Caco-2 (cell line): ENCODE results near the gene MORN5. TPM values are rescaled to one million over a fixed set of nuclear protein-coding genes. Genes with fewer than 3 reads are reported as not detected.

Experiments
- BruUV-seq: library from RNA; stranded (reverse); fragments of 400-500 nt; replicated peaks from 2 replicates; lab custom pipeline; 2021; lab: Mats Ljungman, UMichigan
- CTCF ChIA-PET: fragments of 300-600 bp; sonication (Branson Sonifier 250); formaldehyde crosslinking; loops from one replicate; lab custom pipeline; 2022; ENCODE audit warnings: antibody characterized with exemption; lab: Charles Lee
- POLR2A ChIA-PET: fragments of 300-600 bp; sonication (Branson Sonifier 250); formaldehyde crosslinking; loops from one replicate; lab custom pipeline; 2022; ENCODE audit warnings: antibody characterized with exemption; lab: Charles Lee
- DNase-seq, 2 experiments: peaks; one replicate each; pipeline versions ENCODE4 v3.0.0 to v3.0.0-alpha.2; 2020 to 2022
- H3K27me3 ChIP-seq: replicated peaks from 2 replicates; pipeline ENCODE4 v1.6.0; 2011; ENCODE audit warnings: low read length; ENCODE audit not compliant: control insufficient read depth, insufficient read depth
- H3K36me3 ChIP-seq: 2 replicates; pipeline ENCODE4 v1.5.1; 2011; ENCODE audit warnings: low read length; ENCODE audit not compliant: control insufficient read depth, insufficient read depth
- H3K4me1 ChIP-seq: fragments of 250-450 bp; sonication (Bioruptor Pico); 2 replicates; pipeline ENCODE4 v1.5.1; 2020; ENCODE audit warnings: mild to moderate bottlenecking
- H3K4me3 ChIP-seq: 2 replicates; pipeline ENCODE4 v1.5.1; 2011; ENCODE audit warnings: low read depth, mild to moderate bottlenecking, control low read depth, low read length
- H3K9me3 ChIP-seq: fragments of 250-450 bp; sonication (Bioruptor Pico); 2 replicates; pipeline ENCODE4 v1.5.1; 2020; ENCODE audit warnings: mild to moderate bottlenecking, moderate library complexity
- H3K27ac Mint-ChIP-seq: one replicate; pipeline ENCODE4 v1.8.0; 2022; ENCODE audit warnings: mixed read lengths; ENCODE audit not compliant: unreplicated experiment
- H3K27me3 Mint-ChIP-seq: one replicate; pipeline ENCODE4 v1.8.0; 2022; ENCODE audit warnings: mixed read lengths; ENCODE audit not compliant: insufficient read depth, unreplicated experiment
- H3K36me3 Mint-ChIP-seq: one replicate; pipeline ENCODE4 v1.8.0; 2022; ENCODE audit warnings: mild to moderate bottlenecking, mixed read lengths; ENCODE audit not compliant: insufficient read depth, unreplicated experiment
- H3K4me1 Mint-ChIP-seq: one replicate; pipeline ENCODE4 v1.8.0; 2022; ENCODE audit warnings: low read depth, mixed read lengths; ENCODE audit not compliant: unreplicated experiment
- H3K4me3 Mint-ChIP-seq: one replicate; pipeline ENCODE4 v1.8.0; 2022; ENCODE audit warnings: mild to moderate bottlenecking, moderate library complexity, mixed read lengths; ENCODE audit not compliant: unreplicated experiment
- H3K9me3 Mint-ChIP-seq: one replicate; pipeline ENCODE4 v1.8.0; 2022; ENCODE audit warnings: mixed read lengths; ENCODE audit not compliant: unreplicated experiment
- intact Hi-C: fragments of 100-400 bp; cut with micrococcal nuclease; formaldehyde crosslinking; loops from one replicate; pipeline ENCODE4 v1.10.0; 2022; ENCODE audit not compliant: unreplicated experiment
- total RNA-seq: library from RNA; stranded (reverse); gene quantifications from 2 replicates; pipeline ENCODE4 v1.2.3, GENCODE V29; 2022
- TF ChIP-seq, protein P1 (sequence below), 2 experiments: fragments of 200-600 bp in 1 of 2; IDR thresholded peaks; 1 replicate in 1 of 2; 2 replicates in 1 of 2; pipeline versions ENCODE4 v1.5.1 to v1.8.0; 2011 to 2022; ENCODE audit warnings: antibody characterized with exemption in 1 of 2, control low read depth in 1 of 2, inconsistent platforms in 1 of 2, low read depth in 1 of 2, low read length in 1 of 2, mild to moderate bottlenecking in 1 of 2, moderate library complexity in 1 of 2; ENCODE audit not compliant: insufficient read depth in 1 of 2, severe bottlenecking in 1 of 2, unreplicated experiment in 1 of 2

Gene MORN5
- total RNA-seq, 1 experiment from 2014 or later: not detected

DNA sequence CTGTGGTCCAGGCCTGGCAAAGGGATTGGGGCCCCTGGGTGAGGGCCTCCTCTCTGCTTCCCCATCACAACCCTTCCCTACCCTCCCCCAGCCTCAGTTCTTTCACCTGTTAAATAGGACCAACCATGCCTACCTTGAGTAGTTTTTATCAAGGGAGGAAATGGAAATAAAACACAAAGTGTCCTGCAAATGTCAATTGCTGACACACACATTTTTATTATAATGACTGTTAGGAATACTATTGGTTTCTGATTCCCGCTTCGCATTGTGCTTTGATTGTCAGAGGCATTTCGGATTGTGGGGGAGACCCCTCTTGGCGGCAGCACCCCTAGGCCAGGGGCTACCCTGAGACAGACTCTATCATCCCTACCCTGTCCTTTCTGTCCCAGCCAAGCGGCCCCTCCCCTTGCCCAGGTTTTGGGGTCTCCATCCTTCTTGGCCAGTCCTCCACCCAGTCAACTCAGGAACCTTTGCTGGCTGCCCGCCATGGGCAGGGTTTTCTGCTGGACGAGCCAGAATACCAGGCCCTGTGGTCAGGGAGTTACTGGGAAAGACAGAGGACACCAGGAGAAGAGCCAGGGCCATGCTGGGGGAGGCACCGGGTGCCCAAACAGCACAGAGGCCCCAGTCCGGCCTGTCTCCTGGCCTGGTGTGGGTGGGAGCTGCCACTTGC, 48.2 kb upstream of the MORN5 start:
- Mint-ChIP-seq H3K27ac (no peak overlapping the region), H3K36me3 (no peaks in the 10 kb centered on the region), H3K9me3 (no peaks in the 10 kb centered on the region), H3K4me3 (no peak overlapping the region), H3K27me3 (peaks cover 3% of the 10 kb centered on the region), H3K4me1 (no peaks in the 10 kb centered on the region)
- ChIA-PET POLR2A (no interaction called here), CTCF (no interaction called here)
- TF ChIP-seq, protein P1, sequence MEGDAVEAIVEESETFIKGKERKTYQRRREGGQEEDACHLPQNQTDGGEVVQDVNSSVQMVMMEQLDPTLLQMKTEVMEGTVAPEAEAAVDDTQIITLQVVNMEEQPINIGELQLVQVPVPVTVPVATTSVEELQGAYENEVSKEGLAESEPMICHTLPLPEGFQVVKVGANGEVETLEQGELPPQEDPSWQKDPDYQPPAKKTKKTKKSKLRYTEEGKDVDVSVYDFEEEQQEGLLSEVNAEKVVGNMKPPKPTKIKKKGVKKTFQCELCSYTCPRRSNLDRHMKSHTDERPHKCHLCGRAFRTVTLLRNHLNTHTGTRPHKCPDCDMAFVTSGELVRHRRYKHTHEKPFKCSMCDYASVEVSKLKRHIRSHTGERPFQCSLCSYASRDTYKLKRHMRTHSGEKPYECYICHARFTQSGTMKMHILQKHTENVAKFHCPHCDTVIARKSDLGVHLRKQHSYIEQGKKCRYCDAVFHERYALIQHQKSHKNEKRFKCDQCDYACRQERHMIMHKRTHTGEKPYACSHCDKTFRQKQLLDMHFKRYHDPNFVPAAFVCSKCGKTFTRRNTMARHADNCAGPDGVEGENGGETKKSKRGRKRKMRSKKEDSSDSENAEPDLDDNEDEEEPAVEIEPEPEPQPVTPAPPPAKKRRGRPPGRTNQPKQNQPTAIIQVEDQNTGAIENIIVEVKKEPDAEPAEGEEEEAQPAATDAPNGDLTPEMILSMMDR (IDR thresholded peaks at IDR 0.05; ENCODE audit: insufficient read depth in 1 of 2, low read depth in 1 of 2, low read length in 1 of 2, severe bottlenecking in 1 of 2, unreplicated experiment in 1 of 2): no peak
- intact Hi-C loops: no loop called here
- DNase-seq: no peak
- no peaks in the 10 kb centered on the region for H3K36me3 ChIP-seq
- no peaks in the 10 kb centered on the region for H3K27me3 ChIP-seq
- H3K9me3 ChIP-seq: no peaks in the 10 kb centered on the region
- no peak overlapping the region for H3K4me3 ChIP-seq
- no peaks in the 10 kb centered on the region for H3K4me1 ChIP-seq
- BruUV-seq: no TSS peak

DNA sequence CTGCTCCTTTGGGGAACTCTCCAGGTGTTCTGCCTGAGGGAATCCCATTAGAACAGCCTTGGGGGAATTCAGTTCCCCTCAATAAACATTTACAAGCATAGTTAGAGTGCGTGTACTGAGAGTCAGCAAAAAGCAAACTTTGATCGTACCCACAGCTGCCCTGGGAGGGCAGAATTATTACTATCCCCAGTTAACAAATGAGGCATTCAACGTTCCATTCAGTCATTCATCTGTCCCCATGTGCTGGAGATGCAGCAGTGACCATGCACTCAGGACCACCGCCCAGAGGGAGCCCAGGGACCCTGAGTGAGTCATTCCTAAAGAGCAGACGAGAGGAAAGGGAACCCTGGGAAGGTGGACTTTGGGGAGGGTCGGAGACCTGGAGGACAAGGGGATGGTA, 47.5 kb upstream of the MORN5 start:
- H3K36me3 ChIP-seq: no peaks in the 10 kb centered on the region

GRCh38 chr9:122113574-122113973, 46.1 kb upstream of the MORN5 start:
- intact Hi-C loops: no loop called here
- Mint-ChIP-seq H3K27me3 (peaks cover 3% of the 10 kb centered on the region), H3K4me3 (no peak overlapping the region), H3K4me1 (no peaks in the 10 kb centered on the region), H3K27ac (no peak overlapping the region), H3K9me3 (no peaks in the 10 kb centered on the region), H3K36me3 (no peaks in the 10 kb centered on the region)
- TF ChIP-seq, protein P1 (IDR thresholded peaks at IDR 0.05; ENCODE audit: insufficient read depth in 1 of 2, low read depth in 1 of 2, low read length in 1 of 2, severe bottlenecking in 1 of 2, unreplicated experiment in 1 of 2): no peak
- H3K36me3 ChIP-seq: no peaks in the 10 kb centered on the region
- DNase-seq: no peak
- H3K27me3 ChIP-seq: no peaks in the 10 kb centered on the region
- H3K4me3 ChIP-seq: no peak overlapping the region
- BruUV-seq: no TSS peak
- POLR2A ChIA-PET: no interaction called here
- no peaks in the 10 kb centered on the region for H3K9me3 ChIP-seq
- CTCF ChIA-PET: no interaction called here
- H3K4me1 ChIP-seq: no peaks in the 10 kb centered on the region

More for the DNA sequence above, 47.5 kb upstream of the MORN5 start:
- Histone ChIP-seq H3K4me1 (no peaks in the 10 kb centered on the region), H3K9me3 (no peaks in the 10 kb centered on the region), H3K27me3 (no peaks in the 10 kb centered on the region), H3K4me3 (no peak overlapping the region)
- Mint-ChIP-seq H3K36me3 (no peaks in the 10 kb centered on the region), H3K27me3 (peaks cover 3% of the 10 kb centered on the region), H3K9me3 (no peaks in the 10 kb centered on the region), H3K4me1 (no peaks in the 10 kb centered on the region), H3K27ac (no peak overlapping the region), H3K4me3 (no peak overlapping the region)
- BruUV-seq: no TSS peak
- TF ChIP-seq, protein P1 (IDR thresholded peaks at IDR 0.05; ENCODE audit: insufficient read depth in 1 of 2, low read depth in 1 of 2, low read length in 1 of 2, severe bottlenecking in 1 of 2, unreplicated experiment in 1 of 2): no peak
- CTCF ChIA-PET: no interaction called here
- POLR2A ChIA-PET: no interaction called here
- intact Hi-C loops: no loop called here
- DNase-seq: no peak
